ENCODE measurements around the gene PHTF2.

GRCh38 chr7:77791336-77791735, 7.2 kb upstream of the PHTF2 start:
- TF ChIP-seq CTCF (conservative IDR thresholded peaks at IDR 0.05): no peak
- TF ChIP-seq EZH2 (IDR thresholded peaks at IDR 0.05; ENCODE audit: low read depth): no peak

Data from PC-9 (cell line).